GM12872 (cell line): ENCODE measurements around the gene HOXB9.

Experiments
- TF ChIP-seq, protein P1 (sequence below): IDR thresholded peaks from 3 replicates; pipeline ENCODE4 v1.5.1; 2011; ENCODE audit warnings: low read depth, mild to moderate bottlenecking, low read length, moderate library complexity; ENCODE audit not compliant: insufficient read depth

The HOXB9 gene

DNA sequence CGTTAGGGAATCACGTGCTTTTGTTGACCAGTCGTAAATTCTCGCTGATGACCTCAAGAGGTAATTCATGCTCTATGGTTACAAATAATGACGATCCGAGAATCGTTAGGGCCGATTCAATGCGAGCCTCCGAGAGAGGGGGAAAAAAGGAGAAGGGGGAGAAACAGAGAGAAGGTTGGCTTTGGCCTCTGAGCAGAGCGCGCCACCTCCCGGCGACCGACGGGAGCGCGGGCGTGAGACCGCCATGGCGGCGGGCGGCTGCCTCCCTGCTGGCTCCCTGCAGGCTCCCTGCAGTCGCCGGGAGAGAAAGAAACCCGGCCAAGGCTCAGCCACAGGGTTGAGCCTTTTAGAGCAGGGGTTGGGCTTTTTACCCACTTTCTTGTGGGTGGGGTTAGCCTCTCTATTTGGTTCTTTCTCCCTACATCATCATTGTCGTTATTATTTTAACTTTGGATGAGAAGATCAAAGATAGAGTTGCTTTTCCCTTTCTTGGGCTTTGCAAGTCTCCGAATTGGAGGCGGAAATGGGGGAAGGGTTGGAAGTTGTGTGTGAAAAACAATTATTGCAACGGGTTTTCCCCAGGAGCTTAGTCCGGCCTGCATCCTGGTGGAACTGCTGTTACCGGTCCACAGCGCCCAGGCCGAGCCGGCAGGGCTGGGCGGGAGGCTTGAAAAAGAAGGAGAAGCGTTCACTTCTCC is 32.2 kb downstream of the HOXB9 start:
- TF ChIP-seq, protein P1, sequence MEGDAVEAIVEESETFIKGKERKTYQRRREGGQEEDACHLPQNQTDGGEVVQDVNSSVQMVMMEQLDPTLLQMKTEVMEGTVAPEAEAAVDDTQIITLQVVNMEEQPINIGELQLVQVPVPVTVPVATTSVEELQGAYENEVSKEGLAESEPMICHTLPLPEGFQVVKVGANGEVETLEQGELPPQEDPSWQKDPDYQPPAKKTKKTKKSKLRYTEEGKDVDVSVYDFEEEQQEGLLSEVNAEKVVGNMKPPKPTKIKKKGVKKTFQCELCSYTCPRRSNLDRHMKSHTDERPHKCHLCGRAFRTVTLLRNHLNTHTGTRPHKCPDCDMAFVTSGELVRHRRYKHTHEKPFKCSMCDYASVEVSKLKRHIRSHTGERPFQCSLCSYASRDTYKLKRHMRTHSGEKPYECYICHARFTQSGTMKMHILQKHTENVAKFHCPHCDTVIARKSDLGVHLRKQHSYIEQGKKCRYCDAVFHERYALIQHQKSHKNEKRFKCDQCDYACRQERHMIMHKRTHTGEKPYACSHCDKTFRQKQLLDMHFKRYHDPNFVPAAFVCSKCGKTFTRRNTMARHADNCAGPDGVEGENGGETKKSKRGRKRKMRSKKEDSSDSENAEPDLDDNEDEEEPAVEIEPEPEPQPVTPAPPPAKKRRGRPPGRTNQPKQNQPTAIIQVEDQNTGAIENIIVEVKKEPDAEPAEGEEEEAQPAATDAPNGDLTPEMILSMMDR: peak; percentile 98

DNA sequence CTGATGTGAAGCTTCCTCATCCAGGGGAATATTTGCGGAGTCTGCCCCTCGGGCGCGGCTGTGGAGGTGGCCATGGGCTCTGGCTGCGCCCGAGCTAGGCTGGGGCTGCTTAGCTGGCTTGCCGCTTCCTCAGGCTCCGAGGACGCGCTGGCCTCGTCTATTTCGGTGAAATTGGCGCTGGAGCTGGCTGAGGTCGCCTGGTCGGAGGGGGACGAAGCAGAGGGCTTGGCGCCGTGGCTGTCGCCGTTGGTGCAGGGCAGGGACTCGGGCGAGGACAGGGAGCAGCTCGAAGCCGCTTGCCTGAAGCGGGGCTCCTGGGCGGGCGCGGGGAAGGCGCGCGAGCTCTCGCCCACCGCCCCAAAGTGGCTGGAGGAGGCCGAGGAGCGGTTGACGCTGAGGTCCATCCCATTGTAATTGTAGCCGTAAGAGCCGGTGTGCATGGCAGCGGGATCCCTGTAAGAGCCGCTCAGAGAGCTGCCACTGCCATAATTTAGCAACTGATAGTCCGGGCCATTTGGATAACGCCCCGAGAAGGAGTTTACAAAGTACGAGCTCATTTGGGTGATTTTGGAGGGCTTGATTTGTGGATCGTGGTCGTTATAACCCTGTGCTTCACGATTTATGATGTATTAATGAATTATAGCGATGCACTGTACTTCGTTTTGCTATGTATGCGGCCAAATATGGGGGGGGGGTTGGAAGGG is 32.9 kb downstream of the HOXB9 start, which contains the start of gene HOXB5:
TSS of gene HOXB5 (minus strand) at position 654 of the 704 bp plus-strand sequence. CDS start at position 557, 97 bp downstream.
- TF ChIP-seq, protein P1: no peak

DNA sequence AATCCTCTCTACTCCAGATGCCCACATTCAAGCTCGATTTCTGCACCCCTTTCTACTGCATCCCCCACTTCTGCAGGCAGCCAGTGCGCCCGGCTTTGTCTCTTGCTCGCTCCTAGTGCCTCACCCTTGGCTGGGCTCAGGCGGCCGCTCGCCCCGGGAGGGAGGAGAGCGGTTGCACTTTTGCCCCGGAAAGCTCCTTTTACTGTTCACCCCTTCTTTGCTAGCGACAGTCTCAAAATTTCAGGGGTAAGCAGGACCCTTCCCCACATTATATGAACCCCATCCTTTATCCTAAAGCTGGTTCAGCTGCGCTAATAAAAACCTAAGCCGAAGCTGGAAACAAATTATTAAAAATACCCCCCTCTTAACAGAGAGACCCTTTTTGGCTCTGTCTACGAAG is 33.6 kb downstream of the HOXB9 start:
- TF ChIP-seq, protein P1: no peak

DNA sequence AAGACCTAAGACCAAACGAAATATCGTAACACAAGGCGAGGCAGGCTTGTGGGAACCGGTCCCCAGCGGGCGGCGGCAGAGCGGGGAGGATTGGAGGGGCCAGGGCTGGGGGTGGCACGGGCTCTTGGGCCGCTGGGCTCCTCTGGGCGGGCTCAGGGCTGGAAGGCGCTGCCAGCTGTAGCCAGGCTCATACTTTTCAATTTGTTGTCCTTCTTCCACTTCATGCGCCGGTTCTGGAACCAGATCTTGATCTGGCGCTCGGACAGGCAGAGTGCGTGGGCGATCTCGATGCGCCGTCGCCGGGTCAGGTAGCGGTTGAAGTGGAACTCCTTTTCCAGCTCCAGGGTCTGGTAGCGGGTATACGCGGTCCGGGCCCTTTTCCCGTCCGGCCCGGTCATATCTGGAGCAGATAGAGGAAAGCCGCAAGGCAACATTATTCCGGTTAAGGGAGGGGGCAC is 34.1 kb downstream of the HOXB9 start:
- TF ChIP-seq, protein P1: no peak

DNA sequence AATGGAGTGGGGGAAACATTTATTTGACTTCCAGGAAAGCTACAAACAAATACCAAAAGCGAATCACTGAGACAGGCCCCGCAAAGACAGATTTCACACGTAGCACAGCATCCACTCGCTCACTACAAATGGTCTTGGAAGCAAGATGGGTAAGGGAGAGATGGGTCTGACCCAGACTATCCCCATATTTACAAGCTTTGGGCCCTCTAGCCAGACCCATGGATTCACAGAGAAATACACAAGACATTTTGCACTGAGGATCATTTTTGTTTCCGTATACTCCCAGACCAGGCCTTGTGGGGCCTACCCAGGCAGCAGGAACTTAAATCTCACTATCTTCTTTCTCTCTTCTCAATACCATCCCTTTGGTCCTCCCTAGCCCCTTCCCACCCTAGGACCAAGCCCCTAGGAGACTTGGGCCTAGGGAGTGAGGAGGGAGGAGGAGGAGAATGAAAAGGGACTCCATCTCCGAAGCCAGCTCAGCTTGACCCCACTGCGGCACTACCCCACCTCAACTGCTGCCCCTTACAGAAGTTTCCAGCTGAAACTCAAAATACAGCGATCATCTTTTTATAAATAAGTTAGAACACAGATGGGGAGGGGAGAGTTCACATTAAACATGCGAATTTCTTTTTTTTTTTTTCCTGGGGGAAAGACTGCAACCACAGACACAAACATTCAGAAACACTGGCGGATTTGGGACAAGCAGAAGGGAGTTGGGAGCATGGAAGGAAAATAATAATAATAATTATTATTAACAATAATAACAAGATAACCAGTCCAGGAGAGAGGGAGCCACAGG is 34.7 kb downstream of the HOXB9 start:
- TF ChIP-seq, protein P1: no peak

DNA sequence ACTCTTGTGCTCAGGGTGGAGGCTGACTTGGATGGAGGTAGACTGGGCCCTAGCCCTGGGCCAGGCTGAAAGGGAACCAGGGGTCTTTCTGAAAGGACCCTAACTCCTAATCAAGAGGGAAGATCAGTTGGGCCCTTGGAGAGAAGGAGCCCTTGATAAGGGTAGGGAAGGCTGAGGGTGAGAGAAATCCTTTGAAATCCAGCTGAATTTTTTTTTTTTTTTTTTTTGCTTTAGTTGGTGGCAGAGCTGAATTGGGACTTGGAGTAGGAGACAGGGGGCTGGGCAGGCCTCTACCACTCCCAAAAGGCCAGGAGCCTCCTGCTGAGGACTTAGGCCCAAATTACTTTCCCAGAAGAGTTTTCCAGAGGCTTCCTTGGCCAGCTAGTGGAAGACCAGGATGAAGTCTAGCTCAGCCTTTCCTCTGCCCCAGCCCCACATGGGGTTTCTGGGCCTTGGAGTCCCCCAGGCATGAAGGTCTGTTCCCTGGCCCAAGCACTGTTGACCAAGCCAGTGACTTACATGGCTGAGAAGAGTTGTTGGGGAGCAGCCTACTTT is 35.5 kb downstream of the HOXB9 start:
- TF ChIP-seq, protein P1: no peak
